Neural cell (in vitro differentiated cells): ENCODE data around the gene TDRD10. TPM values are rescaled to one million over a fixed set of nuclear protein-coding genes. Genes with fewer than 3 reads are reported as not detected.

Experiments
- H2AFZ ChIP-seq: fragments of 200-600, 300-800 bp; sonication (generic), shearing (Covaris generic); 2 replicates; pipeline ENCODE4 v1.6.0; 2014; ENCODE audit warnings: low read depth, mild to moderate bottlenecking, antibody characterized with exemption, low read length, moderate library complexity
- H3F3A ChIP-seq: fragments of 200-600 bp; shearing (Covaris generic); 2 replicates; pipeline ENCODE4 v1.6.1; 2016; ENCODE audit warnings: mild to moderate bottlenecking, moderate library complexity, mixed read lengths, antibody characterized with exemption, low read length; ENCODE audit not compliant: insufficient read depth, poor library complexity, severe bottlenecking
- H3K27ac ChIP-seq: fragments of 200-600, 300-800 bp; sonication (generic), shearing (Covaris generic); 2 replicates; pipeline ENCODE4 v1.5.1; 2014; ENCODE audit warnings: mild to moderate bottlenecking, low read length, moderate library complexity
- H3K27me3 ChIP-seq: fragments of 300-800, 200-600 bp; sonication (generic), shearing (Covaris generic); 2 replicates; pipeline ENCODE4 v1.6.0; 2014; ENCODE audit warnings: mild to moderate bottlenecking, low read depth, low read length, moderate library complexity; ENCODE audit not compliant: insufficient read depth
- H3K36me3 ChIP-seq: fragments of 300-800, 200-600 bp; sonication (generic), shearing (Covaris generic); 2 replicates; pipeline ENCODE4 v1.5.1; 2014; ENCODE audit warnings: mild to moderate bottlenecking, antibody characterized with exemption, low read length, moderate library complexity; ENCODE audit not compliant: insufficient read depth
- H3K4me2 ChIP-seq: fragments of 300-800, 200-600 bp; sonication (generic), shearing (Covaris generic); 2 replicates; pipeline ENCODE4 v1.6.0; 2014; ENCODE audit warnings: mild to moderate bottlenecking, low read length
- H3K4me3 ChIP-seq: fragments of 300-800, 200-600 bp; sonication (generic), shearing (Covaris generic); 2 replicates; pipeline ENCODE4 v1.5.1; 2014; ENCODE audit warnings: mild to moderate bottlenecking, low read length, moderate library complexity
- H3K79me2 ChIP-seq: fragments of 200-600 bp; shearing (Covaris generic); replicated peaks from 2 replicates; pipeline ENCODE4 v1.6.0; 2014; ENCODE audit warnings: mild to moderate bottlenecking, low read length, moderate library complexity; ENCODE audit not compliant: insufficient read depth
- H3K9ac ChIP-seq: fragments of 300-800, 200-600 bp; sonication (generic), shearing (Covaris generic); 2 replicates; pipeline ENCODE4 v1.6.1; 2016; ENCODE audit warnings: mild to moderate bottlenecking, low read length, mixed read lengths
- H3K9me2 ChIP-seq: fragments of 200-600 bp; shearing (Covaris generic); 2 replicates; pipeline ENCODE4 v1.6.1; 2016; ENCODE audit warnings: mild to moderate bottlenecking, low read length, mixed read lengths; ENCODE audit not compliant: insufficient read depth
- H3K9me3 ChIP-seq: fragments of 200-600, 300-800 bp; sonication (generic), shearing (Covaris generic); 2 replicates; pipeline ENCODE4 v1.6.1; 2016; ENCODE audit warnings: mild to moderate bottlenecking, mixed run types, low read length, moderate library complexity, mixed read lengths
- H4K20me1 ChIP-seq: fragments of 200-600 bp; shearing (Covaris generic); 2 replicates; pipeline ENCODE4 v1.6.1; 2016; ENCODE audit warnings: mild to moderate bottlenecking, mixed run types; ENCODE audit not compliant: insufficient read depth
- EP300 ChIP-seq: fragments of 450-650 bp; conservative IDR thresholded peaks from 2 replicates; pipeline ENCODE4 v1.6.1; 2014; ENCODE audit warnings: antibody characterized with exemption, mild to moderate bottlenecking, moderate library complexity; ENCODE audit not compliant: poor library complexity, severe bottlenecking
- EZH2 ChIP-seq: fragments of 200-600, 300-800 bp; shearing (Covaris generic), sonication (generic); IDR thresholded peaks from 2 replicates; pipeline ENCODE4 v1.6.1; 2014; ENCODE audit warnings: antibody characterized with exemption, low read length, borderline replicate concordance, mild to moderate bottlenecking; ENCODE audit not compliant: insufficient read depth, poor library complexity, severe bottlenecking
- MXI1 ChIP-seq: fragments of 450-650 bp; conservative IDR thresholded peaks from 2 replicates; pipeline ENCODE4 v1.6.1; 2014; ENCODE audit warnings: antibody characterized with exemption, mild to moderate bottlenecking; ENCODE audit not compliant: poor library complexity, severe bottlenecking
- POLR2AphosphoS5 ChIP-seq: IDR thresholded peaks from 2 replicates; pipeline ENCODE4 v1.6.1; 2012
- REST ChIP-seq: IDR thresholded peaks from 2 replicates; pipeline ENCODE4 v1.6.1; 2012; ENCODE audit warnings: borderline replicate concordance
- SMC3 ChIP-seq: fragments of 450-650 bp; conservative IDR thresholded peaks from 2 replicates; pipeline ENCODE4 v1.6.1; 2014; ENCODE audit warnings: antibody characterized with exemption, mild to moderate bottlenecking, moderate library complexity; ENCODE audit not compliant: poor library complexity
- TAF1 ChIP-seq: IDR thresholded peaks from 2 replicates; pipeline ENCODE4 v1.6.1; 2012; ENCODE audit warnings: low read depth
- polyA plus RNA-seq: library from polyadenylated mRNA; depleted of rRNA; stranded (reverse); fragments of >200 nt; gene quantifications from 2 replicates; pipeline ENCODE4 v1.2.3, GENCODE V29; 2014
- TF ChIP-seq, protein P1 (sequence below): fragments of 450-650 bp; IDR thresholded peaks from 2 replicates; pipeline ENCODE4 v1.5.1; 2014; ENCODE audit warnings: antibody characterized with exemption, mild to moderate bottlenecking, moderate library complexity; ENCODE audit not compliant: poor library complexity, severe bottlenecking

The TDRD10 gene
- polyA plus RNA-seq, 1 donor from 2014 or later = not detected

DNA sequence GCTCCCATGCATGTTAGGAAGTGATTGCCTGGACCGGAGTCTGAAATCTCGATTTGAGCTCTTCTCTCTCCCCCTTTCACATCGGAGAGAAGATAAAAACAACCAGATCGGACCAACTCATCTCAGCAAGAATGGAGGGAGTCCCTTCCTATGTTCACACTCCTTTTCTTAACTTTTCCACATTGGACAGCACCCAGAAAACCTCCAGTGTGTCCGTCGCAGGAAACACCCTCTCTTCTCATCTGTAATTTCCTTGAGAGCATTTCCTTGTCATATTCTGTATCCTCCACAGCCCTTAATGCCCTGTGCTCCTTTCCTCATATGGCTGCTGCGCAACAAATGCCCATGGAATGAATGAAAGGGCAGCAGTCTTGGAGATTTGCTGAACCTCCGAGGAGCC is 1.5 kb upstream of the TDRD10 start:
- Histone ChIP-seq H4K20me1 (no peaks in the 10 kb centered on the region), H3K4me3 (no peak overlapping the region), H3K9me2 (no peaks in the 10 kb centered on the region), H3F3A (no peaks in the 10 kb centered on the region), H3K27me3 (peaks cover 68% of the 10 kb centered on the region), H3K27ac (no peak overlapping the region), H3K79me2 (no peaks in the 10 kb centered on the region), H3K9me3 (peaks cover 7% of the 10 kb centered on the region), H3K4me2 (no peak overlapping the region), H2AFZ (no peak overlapping the region), H3K36me3 (no peaks in the 10 kb centered on the region), H3K9ac (no peak overlapping the region)
- TF ChIP-seq TAF1 = no peak
- no peak for TF ChIP-seq REST
- TF ChIP-seq, protein P1, sequence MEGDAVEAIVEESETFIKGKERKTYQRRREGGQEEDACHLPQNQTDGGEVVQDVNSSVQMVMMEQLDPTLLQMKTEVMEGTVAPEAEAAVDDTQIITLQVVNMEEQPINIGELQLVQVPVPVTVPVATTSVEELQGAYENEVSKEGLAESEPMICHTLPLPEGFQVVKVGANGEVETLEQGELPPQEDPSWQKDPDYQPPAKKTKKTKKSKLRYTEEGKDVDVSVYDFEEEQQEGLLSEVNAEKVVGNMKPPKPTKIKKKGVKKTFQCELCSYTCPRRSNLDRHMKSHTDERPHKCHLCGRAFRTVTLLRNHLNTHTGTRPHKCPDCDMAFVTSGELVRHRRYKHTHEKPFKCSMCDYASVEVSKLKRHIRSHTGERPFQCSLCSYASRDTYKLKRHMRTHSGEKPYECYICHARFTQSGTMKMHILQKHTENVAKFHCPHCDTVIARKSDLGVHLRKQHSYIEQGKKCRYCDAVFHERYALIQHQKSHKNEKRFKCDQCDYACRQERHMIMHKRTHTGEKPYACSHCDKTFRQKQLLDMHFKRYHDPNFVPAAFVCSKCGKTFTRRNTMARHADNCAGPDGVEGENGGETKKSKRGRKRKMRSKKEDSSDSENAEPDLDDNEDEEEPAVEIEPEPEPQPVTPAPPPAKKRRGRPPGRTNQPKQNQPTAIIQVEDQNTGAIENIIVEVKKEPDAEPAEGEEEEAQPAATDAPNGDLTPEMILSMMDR = no peak
- no peak for TF ChIP-seq EP300
- no peak for TF ChIP-seq SMC3
- no peak for TF ChIP-seq POLR2AphosphoS5
- no peak for TF ChIP-seq MXI1

- H3K79me2 ChIP-seq = no peaks in the 10 kb centered on the region
- H3K9me3 ChIP-seq = peaks cover 7% of the 10 kb centered on the region
- peaks cover 73% of the 10 kb centered on the region for H3K27me3 ChIP-seq
- no peaks in the 10 kb centered on the region for H4K20me1 ChIP-seq
- no peaks in the 10 kb centered on the region for H3K36me3 ChIP-seq
- no peak overlapping the region for H3K4me3 ChIP-seq
- H2AFZ ChIP-seq = no peak overlapping the region
- H3F3A ChIP-seq = no peaks in the 10 kb centered on the region
- TF ChIP-seq, protein P1 = no peak
- TF ChIP-seq EZH2 = peak; percentile 52
- no peak overlapping the region for H3K4me2 ChIP-seq
- no peak overlapping the region for H3K9ac ChIP-seq
- no peaks in the 10 kb centered on the region for H3K9me2 ChIP-seq
- H3K27ac ChIP-seq = no peak overlapping the region
Measured at GRCh38 chr1:154501423-154502065, 475 bp upstream of the TDRD10 start.
